ENCODE measurements around the gene TCF12.

Gene TCF12

GRCh38 chr15:57025264-57025926 lies 107.0 kb downstream of the TCF12 start:
- no peak for DNase-seq

GRCh38 chr15:57026016-57026592 lies 107.7 kb downstream of the TCF12 start:
- no peak for DNase-seq

GRCh38 chr15:57027596-57027995 lies 109.2 kb downstream of the TCF12 start:
- no peak for DNase-seq

- no peak for DNase-seq
These were observed 109.7 kb downstream of the TCF12 start for GRCh38 chr15:57028176-57028575.

DNA sequence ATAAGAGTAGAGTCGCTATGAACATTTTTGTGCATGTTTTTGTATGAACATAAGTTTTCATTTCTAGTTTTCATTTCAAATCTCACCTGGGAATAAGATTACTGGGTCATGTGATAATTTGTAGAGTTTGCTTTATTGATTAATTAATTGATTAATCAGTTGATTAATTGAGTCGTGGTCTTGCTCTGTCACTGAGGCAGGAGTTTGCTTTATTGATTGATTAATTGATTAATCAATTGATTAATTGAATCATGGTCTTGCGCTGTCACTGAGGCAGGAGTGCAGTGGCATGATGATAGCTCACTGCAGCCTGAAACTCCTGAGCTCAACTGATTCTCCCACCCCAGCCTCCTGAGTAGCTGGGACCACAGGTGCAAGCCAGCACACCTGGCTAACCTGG lies 111.6 kb downstream of the TCF12 start:
- no peak for DNase-seq

GRCh38 chr15:57031082-57031481 lies 112.6 kb downstream of the TCF12 start:
- no peak for DNase-seq

DNA sequence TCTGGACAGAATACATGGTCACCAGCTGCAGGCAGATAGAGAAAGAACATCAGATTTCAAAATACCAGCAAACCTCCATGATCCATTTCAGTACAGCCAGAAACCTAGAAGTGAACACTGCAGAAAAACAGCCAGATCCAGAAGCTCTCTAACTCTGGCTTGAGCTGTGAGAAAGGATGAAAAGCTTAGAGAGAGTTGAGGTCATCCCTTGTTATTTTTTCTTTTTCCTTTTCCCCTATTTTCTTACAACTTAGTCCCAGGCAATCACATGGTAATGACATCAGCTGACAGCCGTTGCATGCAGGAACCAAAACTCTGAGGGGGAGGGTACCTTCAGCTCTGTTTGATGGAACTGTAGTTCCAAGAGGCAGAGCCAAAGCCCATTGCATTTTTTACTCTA lies 113.2 kb downstream of the TCF12 start:
- no peak for DNase-seq

GRCh38 chr15:57032338-57032737 lies 113.9 kb downstream of the TCF12 start:
- DNase-seq: no peak

DNA sequence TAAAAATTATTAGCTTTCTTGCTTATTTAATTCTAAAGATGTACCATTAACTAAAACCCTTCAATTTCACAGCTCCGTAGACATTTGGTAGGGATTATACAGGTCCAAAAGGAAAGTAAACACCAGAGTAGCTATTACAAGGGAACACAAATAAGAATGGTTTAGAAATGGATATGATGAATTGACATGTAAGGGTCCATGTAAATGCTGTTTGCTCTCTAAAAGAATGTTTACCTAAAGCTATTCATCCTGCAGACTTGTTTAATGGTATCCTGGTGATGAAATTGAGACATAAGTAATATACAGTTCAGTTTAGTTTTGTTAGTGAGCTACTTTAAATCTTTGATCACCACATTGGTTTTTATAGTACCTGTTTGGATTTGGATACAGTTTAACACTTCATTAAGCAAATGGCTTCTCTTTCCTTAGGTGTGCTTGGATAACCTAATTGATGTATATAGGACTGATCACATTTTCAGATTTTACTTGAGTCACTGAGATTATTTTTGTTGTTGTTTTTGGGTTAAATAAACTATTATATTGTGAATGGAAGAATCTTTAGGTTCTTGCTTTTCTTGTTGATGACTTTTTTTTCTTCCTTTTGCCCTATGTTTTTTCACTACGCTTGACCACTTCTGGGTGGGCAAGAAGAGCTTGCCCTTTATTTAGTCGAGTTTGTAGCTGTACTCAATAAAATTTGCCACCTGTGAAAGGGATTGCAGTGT lies 115.4 kb downstream of the TCF12 start:
- no peak for DNase-seq

DNA sequence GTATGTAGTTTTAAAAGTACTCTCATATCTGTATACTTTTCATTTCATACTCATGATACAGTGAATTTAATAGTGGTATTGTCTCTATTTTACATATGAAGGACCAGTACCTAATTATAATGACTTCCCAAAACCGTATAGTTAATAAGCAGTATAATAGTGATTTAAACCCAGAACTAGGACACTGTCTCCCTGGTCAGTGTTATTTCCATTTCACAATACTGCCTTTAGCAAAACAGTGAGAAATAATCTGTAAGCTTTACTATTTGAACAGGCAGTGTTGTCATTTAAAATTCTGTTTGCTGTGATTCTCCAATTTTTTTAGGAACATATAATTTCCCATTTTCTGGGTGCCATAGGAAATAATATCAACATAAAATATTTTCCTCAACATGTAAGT lies 116.2 kb downstream of the TCF12 start:
- no peak for DNase-seq

GRCh38 chr15:57035664-57036063 lies 117.2 kb downstream of the TCF12 start:
- DNase-seq: no peak

DNA sequence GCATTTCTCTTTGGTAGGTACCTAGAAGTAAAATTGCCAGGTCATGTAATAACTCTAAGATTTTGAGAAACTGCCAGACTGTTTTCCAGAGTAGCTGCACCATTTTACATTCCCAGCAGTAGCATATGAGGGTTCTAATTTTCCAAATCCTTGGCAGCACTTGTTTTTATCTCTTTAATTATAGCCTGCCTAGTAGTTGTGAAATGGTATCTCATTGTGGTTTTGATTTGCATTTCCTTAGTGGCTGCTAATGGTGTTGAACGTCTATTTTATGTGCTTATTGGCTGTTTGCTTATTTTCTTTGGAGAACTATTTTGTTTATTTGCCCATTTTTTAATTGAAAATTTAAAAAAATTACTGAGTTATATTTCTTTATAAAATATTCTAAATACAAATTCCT lies 117.9 kb downstream of the TCF12 start:
- no peak for DNase-seq

DNA sequence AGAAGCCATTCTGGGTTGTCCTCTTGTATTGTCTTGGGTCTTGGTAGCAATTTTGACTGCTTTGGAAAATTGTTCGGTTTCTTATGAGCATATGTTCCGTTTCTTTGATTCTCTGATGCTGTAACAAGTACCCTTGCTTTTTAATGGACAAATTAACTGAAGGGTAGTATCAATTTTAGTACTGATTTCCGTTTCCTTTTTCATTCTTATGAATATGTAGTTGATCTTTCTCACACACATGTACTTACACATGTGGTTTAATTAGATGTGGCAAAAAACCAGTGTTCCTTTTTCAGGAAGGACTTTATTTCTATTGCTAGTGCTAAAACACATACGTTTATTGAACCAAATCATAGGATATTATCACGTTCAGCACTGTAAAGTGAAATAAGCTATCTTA lies 119.1 kb downstream of the TCF12 start:
- DNase-seq: no peak

GRCh38 chr15:57038040-57038439 lies 119.6 kb downstream of the TCF12 start:
- no peak for DNase-seq

DNA sequence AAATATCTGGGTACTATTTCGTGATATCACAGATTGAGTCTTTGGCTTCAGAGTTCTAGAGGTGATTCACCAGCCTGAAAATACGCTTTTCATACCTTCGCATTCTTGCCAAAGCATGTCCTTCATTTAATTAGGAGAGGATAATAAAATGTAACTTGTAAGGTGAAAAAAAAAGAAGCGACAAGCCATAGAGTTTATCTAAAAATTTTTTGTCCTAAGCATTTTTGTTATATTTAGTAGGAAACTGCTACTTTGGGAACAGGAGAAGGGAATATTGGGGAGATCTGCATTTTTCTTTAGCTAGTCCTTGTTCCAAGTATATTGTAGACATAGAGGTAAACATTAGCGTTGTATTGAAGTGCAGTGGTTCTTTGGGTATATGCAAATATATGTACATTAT lies 120.1 kb downstream of the TCF12 start:
- no peak for DNase-seq

GRCh38 chr15:57041416-57041815 lies 123.0 kb downstream of the TCF12 start:
- no peak for DNase-seq

DNA sequence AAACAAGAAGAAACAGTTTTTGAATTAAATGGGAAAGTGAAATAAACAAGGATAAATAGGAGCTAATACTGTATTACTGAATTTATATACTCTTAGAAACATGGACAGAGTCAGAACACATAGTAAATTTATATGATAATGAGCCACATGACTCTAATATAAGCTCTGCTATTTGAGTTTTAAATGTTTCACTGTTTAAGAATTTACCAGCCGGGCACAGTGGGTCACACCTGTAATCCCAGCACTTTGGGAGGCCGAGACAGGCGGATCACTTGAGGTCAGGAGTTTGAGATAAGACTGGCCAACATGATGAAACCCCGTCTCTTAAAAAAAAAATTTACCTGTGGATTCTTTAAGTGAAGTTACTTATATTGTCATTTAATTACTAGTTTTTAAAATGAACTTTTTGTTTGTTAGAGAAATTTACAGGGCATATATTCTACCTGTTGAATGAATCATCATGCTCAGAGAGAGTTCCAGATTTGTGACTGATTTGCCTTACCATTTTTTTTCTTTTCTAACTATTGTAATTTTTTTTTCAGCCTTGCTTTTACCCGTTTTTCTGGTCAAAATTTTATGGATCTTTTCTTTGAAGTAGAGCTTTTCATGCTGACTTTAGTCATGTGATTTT lies 125.7 kb downstream of the TCF12 start:
- no peak for DNase-seq

DNA sequence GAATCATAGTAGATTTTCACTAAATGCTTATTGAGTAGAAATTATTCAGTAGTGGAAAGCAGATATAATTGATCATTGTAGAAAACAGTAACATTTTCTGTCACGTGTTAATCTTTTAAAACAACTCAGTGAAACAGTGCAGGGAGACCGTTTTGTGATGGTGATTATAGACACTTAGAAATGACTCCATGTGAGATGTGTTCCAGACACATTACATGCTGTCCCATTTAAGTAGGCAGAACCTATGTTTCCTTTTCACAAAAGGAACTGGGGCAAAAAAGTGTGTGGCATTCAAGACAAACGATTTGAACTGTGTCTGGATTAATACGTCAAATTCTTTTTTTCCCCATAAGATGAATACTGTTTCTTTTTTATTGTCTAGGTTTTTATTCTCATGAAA lies 126.5 kb downstream of the TCF12 start:
- no peak for DNase-seq

GRCh38 chr15:57045741-57046382 lies 127.4 kb downstream of the TCF12 start:
- DNase-seq: no peak

GRCh38 chr15:57048930-57049549 lies 130.6 kb downstream of the TCF12 start:
- no peak for DNase-seq

DNA sequence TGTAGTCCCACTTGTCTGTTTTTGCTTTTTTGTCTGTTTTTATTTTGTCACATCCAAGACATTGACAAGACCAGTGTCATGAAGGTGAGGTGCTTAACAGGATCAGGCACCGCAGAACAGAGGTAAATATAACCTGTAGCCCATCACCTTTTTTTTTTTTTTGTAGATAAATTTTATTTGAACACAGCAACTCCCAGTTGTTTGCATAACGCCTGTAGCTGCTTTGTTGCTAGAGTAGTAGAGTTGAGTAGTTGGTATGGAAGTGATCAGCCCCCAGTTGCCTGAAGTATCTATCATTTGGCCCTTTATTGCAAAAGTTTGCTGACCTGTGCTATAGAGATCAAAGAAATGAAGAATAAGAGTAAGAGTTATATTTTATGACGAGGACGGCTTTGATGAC lies 135.0 kb downstream of the TCF12 start:
- no peak for DNase-seq

DNA sequence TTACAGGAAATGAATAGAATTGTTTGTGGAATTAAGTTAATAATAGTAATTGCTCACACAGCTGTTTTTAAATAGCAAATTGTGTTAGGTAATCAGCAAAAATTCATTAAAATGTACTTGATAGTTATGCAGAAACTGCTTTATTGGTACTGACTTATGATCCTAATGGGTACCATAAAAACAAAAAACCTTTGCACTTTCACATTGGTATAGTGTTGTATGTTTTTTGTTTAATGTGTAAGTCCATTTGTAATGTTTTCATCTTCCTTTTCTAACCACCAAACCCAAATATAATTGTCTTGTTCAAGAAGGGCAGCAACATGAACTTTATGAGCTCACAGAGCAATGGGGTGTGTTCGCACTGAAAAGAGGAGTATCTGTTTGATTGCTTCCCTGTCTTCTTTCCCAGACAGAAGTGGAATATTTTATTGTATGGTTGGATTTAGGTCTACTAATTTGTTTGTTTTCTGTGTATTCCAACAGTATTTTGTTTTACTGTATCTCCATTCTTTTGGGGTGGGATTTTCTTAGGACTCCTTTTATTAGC lies 135.8 kb downstream of the TCF12 start:
- DNase-seq: no peak

- DNase-seq: no peak
These were observed 137.9 kb downstream of the TCF12 start for GRCh38 chr15:57056357-57056756.

All from NCI-H446 treated with DMSO at 0.1 percent for 48 hours (cell line).